ENCODE results near the gene GID8.

Gene GID8

DNA sequence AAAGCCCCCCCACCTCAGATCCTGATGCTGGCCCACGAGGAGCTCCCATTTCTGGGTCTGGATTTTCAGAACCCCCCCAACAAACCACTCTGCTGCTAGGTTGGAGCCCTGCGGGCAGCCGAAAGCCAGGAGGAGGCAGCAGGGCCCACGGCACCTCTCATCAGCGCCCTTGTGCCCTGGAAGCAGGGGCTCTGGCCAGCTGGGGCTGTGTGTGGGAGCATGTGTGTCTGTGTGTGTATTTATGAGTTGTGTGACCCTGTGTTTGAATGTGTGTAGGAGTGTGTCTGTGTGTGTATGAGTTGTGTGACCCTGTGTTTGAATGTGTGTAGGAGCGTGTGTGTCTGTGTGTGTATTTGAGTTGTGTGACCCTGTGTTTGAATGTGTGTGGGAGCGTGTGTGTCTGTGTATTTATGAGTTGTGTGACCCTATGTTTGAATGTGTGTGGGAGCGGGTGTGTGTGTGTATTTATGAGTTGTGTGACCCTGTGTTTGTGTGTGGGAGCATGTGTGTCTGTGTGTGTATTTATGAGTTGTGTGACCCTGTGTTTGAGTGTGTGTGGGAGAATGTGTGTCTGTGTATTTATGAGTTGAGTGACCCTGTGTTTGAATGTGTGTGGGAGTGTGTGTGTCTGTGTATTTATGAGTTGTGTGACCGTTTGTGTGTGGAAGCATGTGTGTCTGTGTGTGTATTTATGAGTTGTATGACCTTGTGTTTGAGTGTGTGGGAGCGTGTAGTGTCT lies 33.4 kb downstream of the GID8 start:
- Histone ChIP-seq H3K4me3 (ENCODE audit: insufficient read depth in 1 of 2, low read depth in 1 of 2, low read length in 2 of 2) (no peak overlapping the region), H3K79me1 (replicated peaks; ENCODE audit: low read length, poor library complexity, severe bottlenecking) (no peaks in the 10 kb centered on the region), H3K9ac (ENCODE audit: low read length) (no peak overlapping the region), H4K8ac (ENCODE audit: low read length) (no peak overlapping the region), H3K27me3 (ENCODE audit: control insufficient read depth in 1 of 2, insufficient read depth in 1 of 2, low read length in 2 of 2) (peaks cover 73 to 75% of the 10 kb centered on the region in 2 experiments), H2AFZ (ENCODE audit: low read depth, low read length) (no peak overlapping the region), H3K4ac (ENCODE audit: low read depth in 1 of 2, low read length in 2 of 2) (no peak overlapping the region), H3K18ac (ENCODE audit: low read depth in 1 of 2, low read length in 2 of 2) (no peak overlapping the region), H3K36me3 (ENCODE audit: control insufficient read depth in 1 of 2, insufficient read depth in 2 of 2, low read depth in 1 of 2, low read length in 2 of 2) (peaks cover 0 to 2% of the 10 kb centered on the region in 2 experiments), H3K4me2 (ENCODE audit: low read length, poor library complexity, severe bottlenecking) (no peak overlapping the region), H3K9me3 (ENCODE audit: control insufficient read depth, low read length) (no peaks in the 10 kb centered on the region), H2AK5ac (ENCODE audit: low read length, severe bottlenecking) (no peak overlapping the region), H2BK12ac (ENCODE audit: low read length in 2 of 2) (no peak overlapping the region), H2BK15ac (ENCODE audit: low read depth, poor library complexity, severe bottlenecking) (peak overlapping the region; percentile 30), H2BK5ac (ENCODE audit: low read depth, low read length, poor library complexity, severe bottlenecking) (no peak overlapping the region), H4K91ac (ENCODE audit: low read length) (no peak overlapping the region), H3K27ac (ENCODE audit: low read length, poor library complexity, severe bottlenecking) (no peak overlapping the region), H3K4me1 (ENCODE audit: control insufficient read depth, insufficient read depth, low read depth, low read length) (peaks cover 9% of the 10 kb centered on the region), H3K23ac (ENCODE audit: low read length in 2 of 2) (no peak overlapping the region), H2BK120ac (ENCODE audit: low read depth, low read length) (no peak overlapping the region), H3K14ac (ENCODE audit: low read length in 2 of 2) (no peak overlapping the region)
- DNase-seq: no peak
- 79% methylated on average over 9 of the region's 10 CpGs for WGBS

DNA sequence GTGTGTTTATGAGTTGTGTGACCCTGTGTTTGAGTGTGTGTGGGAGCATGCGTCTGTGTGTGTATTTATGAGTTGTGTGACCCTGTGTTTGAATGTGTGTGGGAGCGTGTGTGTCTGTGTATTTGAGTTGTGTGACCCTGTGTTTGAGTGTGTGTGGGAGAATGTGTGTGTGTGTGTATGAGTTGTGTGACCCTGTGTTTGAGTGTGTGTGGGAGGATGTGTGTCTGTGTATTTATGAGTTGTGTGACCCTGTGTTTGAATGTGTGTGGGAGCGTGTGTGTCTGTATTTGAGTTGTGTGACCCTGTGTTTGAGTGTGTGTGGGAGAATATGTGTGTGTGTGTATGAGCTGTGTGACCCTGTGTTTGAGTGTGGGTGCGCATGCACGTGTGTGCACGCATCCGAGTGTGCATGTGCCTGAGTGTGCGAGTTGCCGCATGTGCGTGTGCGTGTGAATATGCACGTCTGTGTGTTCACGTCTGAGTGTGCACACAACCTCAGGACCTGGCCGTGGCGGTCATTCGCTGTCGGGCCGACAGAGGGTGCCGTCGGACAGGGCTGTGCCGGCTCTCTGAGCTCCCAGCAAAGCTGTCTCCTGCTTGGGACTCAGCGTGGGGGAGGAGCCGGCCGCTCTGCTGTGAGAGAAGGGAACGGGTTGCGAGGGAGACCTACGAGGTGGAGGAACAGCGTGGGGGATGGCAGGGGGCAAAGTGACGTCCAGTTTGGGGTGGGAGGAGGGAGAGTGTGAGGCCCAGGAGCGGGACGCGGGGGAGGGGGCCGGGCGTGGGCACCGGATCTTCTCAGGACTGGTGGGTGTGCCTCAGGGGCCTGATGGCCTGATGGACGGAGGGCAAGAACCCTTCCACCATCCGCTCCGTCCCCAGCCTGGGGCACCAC lies 34.2 kb downstream of the GID8 start:
- 3% methylated on average over 32 of the region's 38 CpGs for WGBS
- no peaks in the 10 kb centered on the region for H3K9me3 ChIP-seq (ENCODE audit: control insufficient read depth, low read length)
- DNase-seq: peak; percentile 80

GRCh38 chr20:62972845-62973745 lies 35.1 kb downstream of the GID8 start:
- Histone ChIP-seq H2AFZ (ENCODE audit: low read depth, low read length) (peak overlapping the region; percentile 73), H2BK120ac (ENCODE audit: low read depth, low read length) (no peak overlapping the region), H3K4ac (ENCODE audit: low read depth in 1 of 2, low read length in 2 of 2) (no peak overlapping the region), H2BK12ac (ENCODE audit: low read length in 2 of 2) (peak overlapping the region in 1 of 2 experiments; percentile 15), H4K8ac (ENCODE audit: low read length) (no peak overlapping the region), H2BK15ac (ENCODE audit: low read depth, poor library complexity, severe bottlenecking) (peak overlapping the region; percentile 49), H3K23ac (ENCODE audit: low read length in 2 of 2) (no peak overlapping the region), H4K91ac (ENCODE audit: low read length) (no peak overlapping the region), H3K18ac (ENCODE audit: low read depth in 1 of 2, low read length in 2 of 2) (no peak overlapping the region), H3K4me1 (ENCODE audit: control insufficient read depth, insufficient read depth, low read depth, low read length) (peaks cover 9% of the 10 kb centered on the region), H3K4me3 (ENCODE audit: insufficient read depth in 1 of 2, low read depth in 1 of 2, low read length in 2 of 2) (peak overlapping the region in 1 of 2 experiments; percentile 58), H3K14ac (ENCODE audit: low read length in 2 of 2) (peak overlapping the region in 1 of 2 experiments; percentile 66), H3K79me1 (replicated peaks; ENCODE audit: low read length, poor library complexity, severe bottlenecking) (no peaks in the 10 kb centered on the region), H2AK5ac (ENCODE audit: low read length, severe bottlenecking) (no peak overlapping the region), H3K9me3 (ENCODE audit: control insufficient read depth, low read length) (no peaks in the 10 kb centered on the region), H2BK5ac (ENCODE audit: low read depth, low read length, poor library complexity, severe bottlenecking) (no peak overlapping the region), H3K27ac (ENCODE audit: low read length, poor library complexity, severe bottlenecking) (no peak overlapping the region), H3K27me3 (ENCODE audit: control insufficient read depth in 1 of 2, insufficient read depth in 1 of 2, low read length in 2 of 2) (peaks cover 79 to 89% of the 10 kb centered on the region in 2 experiments), H3K36me3 (ENCODE audit: control insufficient read depth in 1 of 2, insufficient read depth in 2 of 2, low read depth in 1 of 2, low read length in 2 of 2) (no peaks in the 10 kb centered on the region), H3K4me2 (ENCODE audit: low read length, poor library complexity, severe bottlenecking) (peak overlapping the region; percentile 73), H3K9ac (ENCODE audit: low read length) (no peak overlapping the region)
- peak; percentile 8 for DNase-seq
- WGBS: 9% methylated on average over 44 of the region's 48 CpGs

More for the DNA sequence above, 34.2 kb downstream of the GID8 start:
- Histone ChIP-seq H3K23ac (ENCODE audit: low read length in 2 of 2) (no peak overlapping the region), H3K36me3 (ENCODE audit: control insufficient read depth in 1 of 2, insufficient read depth in 2 of 2, low read depth in 1 of 2, low read length in 2 of 2) (peaks cover 0 to 2% of the 10 kb centered on the region in 2 experiments), H3K4me1 (ENCODE audit: control insufficient read depth, insufficient read depth, low read depth, low read length) (peaks cover 9% of the 10 kb centered on the region), H2AK5ac (ENCODE audit: low read length, severe bottlenecking) (no peak overlapping the region), H3K27me3 (ENCODE audit: control insufficient read depth in 1 of 2, insufficient read depth in 1 of 2, low read length in 2 of 2) (peaks cover 77 to 80% of the 10 kb centered on the region in 2 experiments), H3K18ac (ENCODE audit: low read depth in 1 of 2, low read length in 2 of 2) (no peak overlapping the region), H4K8ac (ENCODE audit: low read length) (peak overlapping the region; percentile 61), H4K91ac (ENCODE audit: low read length) (no peak overlapping the region), H2BK5ac (ENCODE audit: low read depth, low read length, poor library complexity, severe bottlenecking) (no peak overlapping the region), H3K27ac (ENCODE audit: low read length, poor library complexity, severe bottlenecking) (no peak overlapping the region), H3K4me2 (ENCODE audit: low read length, poor library complexity, severe bottlenecking) (peak overlapping the region; percentile 73), H3K14ac (ENCODE audit: low read length in 2 of 2) (peak overlapping the region in 1 of 2 experiments; percentile 66), H2AFZ (ENCODE audit: low read depth, low read length) (peak overlapping the region; percentile 73), H3K79me1 (replicated peaks; ENCODE audit: low read length, poor library complexity, severe bottlenecking) (no peaks in the 10 kb centered on the region), H3K9ac (ENCODE audit: low read length) (no peak overlapping the region), H2BK12ac (ENCODE audit: low read length in 2 of 2) (peak overlapping the region in 1 of 2 experiments; percentile 15), H3K4ac (ENCODE audit: low read depth in 1 of 2, low read length in 2 of 2) (no peak overlapping the region), H2BK120ac (ENCODE audit: low read depth, low read length) (no peak overlapping the region), H3K4me3 (ENCODE audit: insufficient read depth in 1 of 2, low read depth in 1 of 2, low read length in 2 of 2) (peak overlapping the region in 1 of 2 experiments; percentile 58), H2BK15ac (ENCODE audit: low read depth, poor library complexity, severe bottlenecking) (peak overlapping the region; percentile 49)
